Sigmoid colon (tissue), 7 donors: ENCODE measurements around the gene PPP6R3. TPM values are rescaled to one million over a fixed set of nuclear protein-coding genes. Genes with fewer than 3 reads are reported as not detected.
"Not testable (repeated sequence)": the region's sequence is repeated elsewhere in the genome, so short reads cannot be mapped to it uniquely, and the experiment has no call there.

Experiments
- DNase-seq: peaks from one replicate; pipeline ENCODE4 v3.0.0-alpha.2; 2019
- H3K27ac ChIP-seq, 4 donors: fragments of 200-600 bp; sonication (generic); one replicate each; pipeline ENCODE4 v1.5.1; 2016 to 2019; ENCODE audit warnings: mild to moderate bottlenecking in 1 of 4
- H3K27me3 ChIP-seq, 3 donors: fragments of 200-600 bp; sonication (generic); one replicate each; pipeline ENCODE4 v1.5.1; 2019; ENCODE audit warnings: mild to moderate bottlenecking in 1 of 3
- H3K36me3 ChIP-seq, 4 donors: fragments of 200-600 bp; sonication (generic); one replicate each; pipeline ENCODE4 v1.5.1; 2016 to 2019
- H3K4me1 ChIP-seq, 4 donors: fragments of 200-600 bp; sonication (generic); one replicate each; pipeline ENCODE4 v1.5.1; 2017 to 2019
- H3K4me3 ChIP-seq, 4 donors: fragments of 200-600 bp; sonication (generic); one replicate each; pipeline ENCODE4 v1.5.1; 2017 to 2019; ENCODE audit warnings: mild to moderate bottlenecking in 2 of 4, moderate library complexity in 1 of 4
- H3K9me3 ChIP-seq, 4 donors: fragments of 200-600 bp in 3 of 4; sonication (generic) in 3 of 4; one replicate each; pipeline versions ENCODE4 v1.5.1 to v1.6.1; 2013 to 2019
- EP300 ChIP-seq, 4 donors: sonication (generic); formaldehyde crosslinking; IDR thresholded peaks; one replicate each; pipeline ENCODE4 v1.6.1; 2017; ENCODE audit warnings: antibody characterized with exemption in 4 of 4
- POLR2A ChIP-seq, 2 donors: fragments of 450-650 bp; IDR thresholded peaks; one replicate each; pipeline ENCODE4 v1.6.1; 2016; ENCODE audit warnings: antibody characterized with exemption in 2 of 2, mild to moderate bottlenecking in 2 of 2, moderate library complexity in 2 of 2
- POLR2AphosphoS5 ChIP-seq, 4 donors: sonication (generic); formaldehyde crosslinking; IDR thresholded peaks; one replicate each; pipeline ENCODE4 v1.6.1; 2017; ENCODE audit warnings: antibody characterized with exemption in 4 of 4
- WGBS, 2 donors: extraction: QIAGEN DNeasy Blood & Tissue Kit; methylation state at CpG; one replicate each; pipeline ENCODE4 v1.1.7; 2013; 5-methylcytosine and 5-hydroxymethylcytosine counted together
- intact Hi-C: fragments of 100-400 bp; cut with DNase I; formaldehyde crosslinking; loops from one replicate; pipeline ENCODE4 v1.15.1; 2023
- polyA plus RNA-seq, 3 donors: library from polyadenylated mRNA; stranded (reverse); fragments of 200-250 nt; gene quantifications; one replicate each; pipeline ENCODE4 v1.2.3, GENCODE V29; 2013
- total RNA-seq, 4 donors: library from RNA; depleted of rRNA; stranded (reverse); fragments of >200 nt; gene quantifications; one replicate each; pipeline ENCODE4 v1.1.0, GENCODE V29; 2016
- TF ChIP-seq, protein P1 (sequence below), 4 experiments: fragments of 450-650 bp in 3 of 4; fragments of 200-600 bp in 1 of 4; IDR thresholded peaks; one replicate each; pipeline ENCODE4 v1.5.1; 2016 to 2019; ENCODE audit warnings: antibody characterized with exemption in 4 of 4, mild to moderate bottlenecking in 3 of 4, moderate library complexity in 2 of 4
- donor health status: healthy with polysubstance abuse.
- donor health status: Bipolar disorder and iron deficiency.
- donor health status: healthy.

The PPP6R3 gene
- total and polyA plus RNA-seq, 7 donors, result 24.0 to 157 (median 133) TPM

DNA sequence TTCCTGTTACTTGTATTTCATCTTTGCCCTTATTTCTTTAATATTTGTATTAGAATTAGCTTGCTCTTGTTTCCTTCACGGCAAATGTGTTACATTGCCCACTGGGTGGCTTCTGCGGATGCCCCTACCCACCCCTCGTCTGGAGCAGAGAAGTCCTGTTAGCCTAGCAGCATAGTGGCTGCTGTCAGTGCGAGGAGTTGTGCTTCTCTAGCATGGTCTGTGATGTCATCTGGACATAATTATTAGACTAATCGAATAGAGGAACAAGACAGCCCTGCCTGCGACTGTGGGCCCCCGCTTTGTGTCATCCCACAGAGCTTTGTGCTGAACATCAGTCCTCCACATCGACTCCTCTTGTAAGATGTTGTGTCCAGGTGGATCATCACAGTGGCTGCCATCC lies 74.5 kb downstream of the PPP6R3 start:
- no peaks in the 10 kb centered on the region for H3K27me3 ChIP-seq
- no peaks in the 10 kb centered on the region for H3K9me3 ChIP-seq
- intact Hi-C loops, result no loop called here
- peak overlapping the region in 2 of 4 donors; percentile 8 to 58 for H3K27ac ChIP-seq
- no peak for DNase-seq
- peaks cover 0 to 19% (median 5%) of the 10 kb centered on the region in 4 donors for H3K36me3 ChIP-seq
- H3K4me3 ChIP-seq, result no peak overlapping the region
- WGBS, 2 donors, result 92 to 95% methylated on average over 8 of the region's 8 CpGs
- H3K4me1 ChIP-seq, result peaks cover 0 to 62% (median 52%) of the 10 kb centered on the region in 4 donors
- TF ChIP-seq EP300 (IDR thresholded peaks at IDR 0.05), result no peak
- no peak for TF ChIP-seq POLR2AphosphoS5 (IDR thresholded peaks at IDR 0.05)
- no peak for TF ChIP-seq POLR2A (IDR thresholded peaks at IDR 0.05)
- TF ChIP-seq, protein P1, sequence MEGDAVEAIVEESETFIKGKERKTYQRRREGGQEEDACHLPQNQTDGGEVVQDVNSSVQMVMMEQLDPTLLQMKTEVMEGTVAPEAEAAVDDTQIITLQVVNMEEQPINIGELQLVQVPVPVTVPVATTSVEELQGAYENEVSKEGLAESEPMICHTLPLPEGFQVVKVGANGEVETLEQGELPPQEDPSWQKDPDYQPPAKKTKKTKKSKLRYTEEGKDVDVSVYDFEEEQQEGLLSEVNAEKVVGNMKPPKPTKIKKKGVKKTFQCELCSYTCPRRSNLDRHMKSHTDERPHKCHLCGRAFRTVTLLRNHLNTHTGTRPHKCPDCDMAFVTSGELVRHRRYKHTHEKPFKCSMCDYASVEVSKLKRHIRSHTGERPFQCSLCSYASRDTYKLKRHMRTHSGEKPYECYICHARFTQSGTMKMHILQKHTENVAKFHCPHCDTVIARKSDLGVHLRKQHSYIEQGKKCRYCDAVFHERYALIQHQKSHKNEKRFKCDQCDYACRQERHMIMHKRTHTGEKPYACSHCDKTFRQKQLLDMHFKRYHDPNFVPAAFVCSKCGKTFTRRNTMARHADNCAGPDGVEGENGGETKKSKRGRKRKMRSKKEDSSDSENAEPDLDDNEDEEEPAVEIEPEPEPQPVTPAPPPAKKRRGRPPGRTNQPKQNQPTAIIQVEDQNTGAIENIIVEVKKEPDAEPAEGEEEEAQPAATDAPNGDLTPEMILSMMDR (IDR thresholded peaks at IDR 0.05), result no peak

DNA sequence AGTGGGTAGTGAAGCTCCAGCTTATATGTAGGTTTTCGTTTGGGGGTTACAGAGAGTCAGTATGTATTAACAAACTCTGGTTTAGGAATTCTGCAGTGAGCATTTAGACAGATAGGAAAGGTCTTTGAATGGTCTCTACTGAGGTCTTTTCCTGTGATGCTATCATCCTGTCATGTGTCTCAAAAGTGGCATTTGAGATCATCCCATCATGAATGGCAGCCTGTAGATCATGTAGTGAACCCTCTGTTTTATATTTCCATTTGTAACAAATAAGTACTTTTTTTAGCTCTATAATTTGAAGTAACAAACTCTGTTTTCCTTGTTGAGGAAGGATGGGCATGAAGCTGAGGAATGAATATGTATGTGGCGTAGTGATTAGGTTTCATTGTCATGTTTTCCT lies 76.2 kb downstream of the PPP6R3 start:
- no peaks in the 10 kb centered on the region for H3K9me3 ChIP-seq
- H3K4me1 ChIP-seq, result peaks cover 0 to 54% (median 52%) of the 10 kb centered on the region in 4 donors
- H3K27ac ChIP-seq, result peak overlapping the region in 1 of 4 donors; percentile 58
- intact Hi-C loops, result no loop called here
- no peak for TF ChIP-seq EP300 (IDR thresholded peaks at IDR 0.05)
- no peak for TF ChIP-seq POLR2AphosphoS5 (IDR thresholded peaks at IDR 0.05)
- TF ChIP-seq, protein P1 (IDR thresholded peaks at IDR 0.05), result no peak
- TF ChIP-seq POLR2A (IDR thresholded peaks at IDR 0.05), result no peak
- peaks cover 0 to 19% (median 5%) of the 10 kb centered on the region in 4 donors for H3K36me3 ChIP-seq
- H3K27me3 ChIP-seq, result no peaks in the 10 kb centered on the region
- no peak overlapping the region for H3K4me3 ChIP-seq
- DNase-seq, result no peak
- WGBS, 2 donors, result 92 to 96% methylated on average over 2 of the region's 2 CpGs

GRCh38 chr11:68538025-68538424 lies 77.5 kb downstream of the PPP6R3 start:
- Histone ChIP-seq H3K4me3 (no peak overlapping the region), H3K27ac (no peak overlapping the region), H3K9me3 (no peaks in the 10 kb centered on the region), H3K4me1 (peaks cover 4 to 67% (median 61%) of the 10 kb centered on the region in 4 donors), H3K36me3 (peaks cover 0 to 19% (median 5%) of the 10 kb centered on the region in 4 donors), H3K27me3 (no peaks in the 10 kb centered on the region)
- TF ChIP-seq EP300 (IDR thresholded peaks at IDR 0.05) (no peak), POLR2A (IDR thresholded peaks at IDR 0.05) (no peak), POLR2AphosphoS5 (IDR thresholded peaks at IDR 0.05) (no peak)
- TF ChIP-seq, protein P1 (IDR thresholded peaks at IDR 0.05), result no peak
- WGBS, 2 donors, result 79 to 80% methylated on average over 6 of the region's 6 CpGs
- no peak for DNase-seq
- intact Hi-C loops, result no loop called here

- H3K27ac ChIP-seq, result no peak overlapping the region
- H3K4me3 ChIP-seq, result no peak overlapping the region
- no peaks in the 10 kb centered on the region for H3K9me3 ChIP-seq
- 99% methylated on average over 2 of the region's 2 CpGs for WGBS, 2 donors
- no peak for DNase-seq
- H3K36me3 ChIP-seq, result peaks cover 0 to 19% (median 6%) of the 10 kb centered on the region in 4 donors
- intact Hi-C loops, result no loop called here
- TF ChIP-seq POLR2AphosphoS5 (IDR thresholded peaks at IDR 0.05) (no peak), EP300 (IDR thresholded peaks at IDR 0.05) (no peak)
- TF ChIP-seq, protein P1 (IDR thresholded peaks at IDR 0.05), result no peak
- no peaks in the 10 kb centered on the region for H3K27me3 ChIP-seq
- H3K4me1 ChIP-seq, result peaks cover 4 to 74% (median 68%) of the 10 kb centered on the region in 4 donors
Measured at GRCh38 chr11:68539395-68539794, 78.8 kb downstream of the PPP6R3 start.

DNA sequence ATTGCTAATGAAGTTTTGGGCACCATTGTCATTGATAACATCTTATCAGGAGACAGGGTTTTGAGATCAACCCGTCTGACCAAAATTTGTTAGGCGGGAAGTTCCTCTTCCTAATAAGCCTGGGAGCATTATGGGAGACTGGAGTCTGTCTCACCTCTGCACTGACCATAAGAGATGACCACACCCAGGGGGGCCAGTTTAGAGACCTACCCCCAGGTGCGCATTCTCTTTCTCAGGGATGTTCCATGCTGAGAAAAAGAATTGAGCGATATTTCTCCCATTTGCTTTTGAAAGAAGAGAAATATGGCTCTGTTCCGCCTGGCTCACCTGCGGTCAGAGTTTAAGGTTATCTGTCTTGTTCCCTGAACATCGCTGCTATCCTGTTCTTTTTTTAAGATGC lies 80.0 kb downstream of the PPP6R3 start:
- H3K27me3 ChIP-seq, H3K27ac ChIP-seq, DNase-seq, H3K9me3 ChIP-seq, H3K4me3 ChIP-seq: not testable (repeated sequence)
- WGBS, 2 donors, result 96 to 98% methylated on average over 7 of the region's 7 CpGs
- Histone ChIP-seq H3K4me1 (peaks cover 4 to 64% (median 61%) of the 10 kb centered on the region in 4 donors), H3K36me3 (peaks cover 0 to 28% (median 6%) of the 10 kb centered on the region in 4 donors)
- intact Hi-C loops, result loop anchor here (5.0 kb wide), 2 partner anchors 38 to 78 kb away; partner anchors contain the start of gene PPP6R3
